Measurements from ENCODE around the gene USH2A. TPM values are rescaled to one million over a fixed set of nuclear protein-coding genes. Genes with fewer than 3 reads are reported as not detected.

The USH2A gene
- total RNA-seq, 6 donors from 2014 or later = under 0.01 to 0.11 TPM; not detected in 4

DNA sequence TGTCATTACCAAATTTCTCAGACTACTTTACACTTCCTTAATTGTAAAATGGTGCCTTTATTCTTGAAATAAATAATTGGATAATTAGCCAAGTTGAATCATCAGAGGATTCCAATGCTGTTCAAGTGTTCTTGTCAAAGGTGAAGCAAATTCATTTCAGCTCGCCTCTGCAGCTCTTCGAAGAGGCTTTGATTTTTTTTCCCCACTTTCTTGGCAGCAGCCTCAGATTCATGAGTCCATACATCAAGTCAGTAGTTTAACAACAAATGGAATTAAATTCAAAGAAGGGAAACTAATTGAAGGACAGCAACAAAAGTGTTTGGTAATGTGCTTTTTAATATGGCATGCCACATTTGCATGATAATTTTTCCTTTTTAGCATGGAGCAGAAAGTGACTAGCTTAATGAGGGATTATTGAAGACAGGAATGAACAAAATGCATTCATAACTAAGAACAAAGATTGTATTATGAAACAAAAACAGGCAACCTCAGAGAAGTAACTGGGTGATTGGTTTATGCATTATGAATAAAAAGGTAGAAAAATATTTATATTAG, 239.0 kb downstream of the USH2A start:
- 56 to 57% methylated on average over 2 of the region's 2 CpGs for WGBS, 2 donors
- H3K27ac ChIP-seq = no peak overlapping the region
- H3K4me1 ChIP-seq = no peaks in the 10 kb centered on the region
- H3K27me3 ChIP-seq = no peaks in the 10 kb centered on the region
- H3K9me3 ChIP-seq = no peaks in the 10 kb centered on the region
- DNase-seq = no peak
- ATAC-seq (ENCODE audit: low FRiP score in 2 of 2) = no peak
- no peak overlapping the region for H3K4me3 ChIP-seq
- H3K36me3 ChIP-seq = no peaks in the 10 kb centered on the region
- TF ChIP-seq POLR2A (IDR thresholded peaks at IDR 0.05) (no peak), POLR2AphosphoS5 (IDR thresholded peaks at IDR 0.05) (no peak), EP300 (IDR thresholded peaks at IDR 0.05) (no peak)
- TF ChIP-seq, protein P1, sequence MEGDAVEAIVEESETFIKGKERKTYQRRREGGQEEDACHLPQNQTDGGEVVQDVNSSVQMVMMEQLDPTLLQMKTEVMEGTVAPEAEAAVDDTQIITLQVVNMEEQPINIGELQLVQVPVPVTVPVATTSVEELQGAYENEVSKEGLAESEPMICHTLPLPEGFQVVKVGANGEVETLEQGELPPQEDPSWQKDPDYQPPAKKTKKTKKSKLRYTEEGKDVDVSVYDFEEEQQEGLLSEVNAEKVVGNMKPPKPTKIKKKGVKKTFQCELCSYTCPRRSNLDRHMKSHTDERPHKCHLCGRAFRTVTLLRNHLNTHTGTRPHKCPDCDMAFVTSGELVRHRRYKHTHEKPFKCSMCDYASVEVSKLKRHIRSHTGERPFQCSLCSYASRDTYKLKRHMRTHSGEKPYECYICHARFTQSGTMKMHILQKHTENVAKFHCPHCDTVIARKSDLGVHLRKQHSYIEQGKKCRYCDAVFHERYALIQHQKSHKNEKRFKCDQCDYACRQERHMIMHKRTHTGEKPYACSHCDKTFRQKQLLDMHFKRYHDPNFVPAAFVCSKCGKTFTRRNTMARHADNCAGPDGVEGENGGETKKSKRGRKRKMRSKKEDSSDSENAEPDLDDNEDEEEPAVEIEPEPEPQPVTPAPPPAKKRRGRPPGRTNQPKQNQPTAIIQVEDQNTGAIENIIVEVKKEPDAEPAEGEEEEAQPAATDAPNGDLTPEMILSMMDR (IDR thresholded peaks at IDR 0.05) = no peak

DNA sequence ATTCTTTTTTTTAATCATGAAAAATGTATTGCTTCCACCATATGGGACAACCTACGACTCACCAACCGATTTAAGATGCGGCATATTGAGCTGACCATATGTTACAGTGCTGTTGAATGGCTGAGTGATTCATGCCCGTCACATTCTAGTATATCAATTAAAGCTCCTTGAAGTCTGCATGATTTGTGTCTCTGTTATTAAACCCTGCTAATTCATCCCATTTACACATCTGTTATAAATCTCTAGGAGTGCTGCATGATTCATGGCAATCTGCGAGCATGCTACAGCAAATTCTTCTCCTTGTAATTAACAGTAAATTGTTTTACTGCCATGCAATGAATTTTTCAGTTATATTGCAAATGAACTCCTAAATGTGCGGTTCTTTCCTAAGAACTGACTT, 239.8 kb downstream of the USH2A start:
- no peak for DNase-seq
- H3K4me1 ChIP-seq = no peaks in the 10 kb centered on the region
- TF ChIP-seq, protein P1 (IDR thresholded peaks at IDR 0.05) = no peak
- TF ChIP-seq POLR2AphosphoS5 (IDR thresholded peaks at IDR 0.05) (no peak), POLR2A (IDR thresholded peaks at IDR 0.05) (no peak), EP300 (IDR thresholded peaks at IDR 0.05) (no peak)
- H3K27ac ChIP-seq = no peak overlapping the region
- no peaks in the 10 kb centered on the region for H3K27me3 ChIP-seq
- H3K4me3 ChIP-seq = no peak overlapping the region
- ATAC-seq (ENCODE audit: low FRiP score in 2 of 2) = no peak
- no peaks in the 10 kb centered on the region for H3K36me3 ChIP-seq
- H3K9me3 ChIP-seq = no peaks in the 10 kb centered on the region
- WGBS, 2 donors = 74 to 78% methylated on average over 6 of the region's 6 CpGs

DNA sequence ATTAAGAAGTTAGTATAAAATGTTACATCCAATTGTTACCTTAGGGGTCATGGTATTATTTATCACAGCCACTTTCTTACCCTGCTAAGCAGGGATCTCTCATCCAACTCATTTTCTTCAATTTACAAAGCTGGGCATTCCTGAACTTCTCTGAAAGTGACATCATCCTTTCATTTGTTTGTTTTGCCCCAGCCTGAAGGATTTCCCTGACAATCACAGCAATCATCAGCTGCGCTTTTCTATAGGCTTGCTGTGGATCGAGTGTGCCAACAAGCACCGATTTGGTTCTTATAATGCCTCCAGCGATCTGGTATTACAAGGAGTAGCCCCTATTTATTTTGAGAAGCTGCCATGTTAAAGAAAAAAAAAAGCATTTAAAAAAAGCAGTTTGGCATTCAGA, 240.2 kb downstream of the USH2A start:
- Histone ChIP-seq H3K36me3 (no peaks in the 10 kb centered on the region), H3K9me3 (no peaks in the 10 kb centered on the region), H3K27ac (no peak overlapping the region), H3K4me3 (no peak overlapping the region), H3K4me1 (no peaks in the 10 kb centered on the region), H3K27me3 (no peaks in the 10 kb centered on the region)
- DNase-seq (no peak), ATAC-seq (ENCODE audit: low FRiP score in 2 of 2) (no peak)
- TF ChIP-seq POLR2A (IDR thresholded peaks at IDR 0.05) (no peak), EP300 (IDR thresholded peaks at IDR 0.05) (no peak), POLR2AphosphoS5 (IDR thresholded peaks at IDR 0.05) (no peak)
- TF ChIP-seq, protein P1 (IDR thresholded peaks at IDR 0.05) = no peak
- WGBS, 2 donors = 17 to 23% methylated on average over 4 of the region's 4 CpGs

DNA sequence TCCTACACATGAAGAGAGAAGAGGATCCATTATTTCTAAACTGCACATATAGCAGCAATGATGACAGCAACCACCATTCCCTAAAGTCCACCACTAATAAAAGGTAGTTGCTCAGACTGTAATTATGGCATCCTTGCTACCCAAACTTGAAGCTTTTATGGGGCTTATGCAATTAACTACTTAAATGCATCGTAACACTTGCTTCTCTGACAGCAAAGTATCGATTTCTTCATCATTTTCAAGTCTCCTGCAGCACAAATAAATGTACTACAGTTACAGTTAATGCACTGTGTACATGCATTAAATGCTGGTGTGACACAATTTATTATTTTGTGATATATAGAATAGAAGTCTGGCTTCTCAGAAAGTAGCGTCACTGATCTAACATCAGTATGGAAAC, 241.7 kb downstream of the USH2A start:
- TF ChIP-seq POLR2AphosphoS5 (IDR thresholded peaks at IDR 0.05) = no peak
- TF ChIP-seq POLR2A (IDR thresholded peaks at IDR 0.05) = no peak
- TF ChIP-seq, protein P1 (IDR thresholded peaks at IDR 0.05) = no peak
- TF ChIP-seq EP300 (IDR thresholded peaks at IDR 0.05) = no peak
- Histone ChIP-seq H3K9me3 (no peaks in the 10 kb centered on the region), H3K4me1 (no peaks in the 10 kb centered on the region), H3K36me3 (no peaks in the 10 kb centered on the region), H3K27me3 (no peaks in the 10 kb centered on the region), H3K4me3 (no peak overlapping the region), H3K27ac (no peak overlapping the region)
- ATAC-seq (ENCODE audit: low FRiP score in 2 of 2) = no peak
- 68 to 80% methylated on average over 3 of the region's 3 CpGs for WGBS, 2 donors
- DNase-seq = no peak

DNA sequence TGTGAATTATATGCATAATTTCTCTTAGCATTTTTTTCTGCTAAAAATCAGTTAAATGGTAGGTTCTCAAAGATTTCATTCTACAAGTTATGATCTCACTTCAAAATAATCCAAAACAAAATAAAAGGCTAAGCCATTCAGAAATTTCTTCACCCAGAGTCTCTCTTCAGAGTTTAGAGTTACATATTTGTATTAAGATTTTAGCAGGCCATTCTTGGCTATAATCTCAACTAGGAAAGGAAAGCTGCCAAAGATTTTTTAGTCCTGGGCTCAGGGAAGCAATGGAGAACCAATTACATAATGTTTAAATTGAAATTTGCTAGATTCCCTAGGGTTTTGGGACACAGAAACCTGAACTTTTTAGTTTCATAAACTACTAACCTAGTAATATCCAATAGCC, 245.0 kb downstream of the USH2A start:
- ATAC-seq (ENCODE audit: low FRiP score in 2 of 2) = no peak
- no peaks in the 10 kb centered on the region for H3K4me1 ChIP-seq
- no peak for TF ChIP-seq EP300 (IDR thresholded peaks at IDR 0.05)
- TF ChIP-seq, protein P1 (IDR thresholded peaks at IDR 0.05) = no peak
- no peak for TF ChIP-seq POLR2A (IDR thresholded peaks at IDR 0.05)
- no peak for TF ChIP-seq POLR2AphosphoS5 (IDR thresholded peaks at IDR 0.05)

More for the DNA sequence above, 245.0 kb downstream of the USH2A start:
- H3K36me3 ChIP-seq = no peaks in the 10 kb centered on the region
- no peak for DNase-seq
- no peak overlapping the region for H3K27ac ChIP-seq
- no peak overlapping the region for H3K4me3 ChIP-seq
- no peaks in the 10 kb centered on the region for H3K27me3 ChIP-seq
- H3K9me3 ChIP-seq = no peaks in the 10 kb centered on the region
